SK-N-DZ (cell line): ENCODE data around the gene CNTNAP2.
"Not testable (repeated sequence)": the region's sequence is repeated elsewhere in the genome, so short reads cannot be mapped to it uniquely, and the experiment has no call there.

Source experiments
- DNase-seq: peaks from one replicate; pipeline ENCODE4 v3.0.0-alpha.2; 2015; ENCODE audit warnings: low spot score

Gene CNTNAP2

GRCh38 chr7:147547252-147547897, 1430.8 kb downstream of the CNTNAP2 start:
- peak; percentile 41 for DNase-seq

GRCh38 chr7:147556317-147556716, 1439.7 kb downstream of the CNTNAP2 start:
- DNase-seq, result no peak

- DNase-seq, result no peak
Observed at GRCh38 chr7:147563669-147564068, 1447.1 kb downstream of the CNTNAP2 start.

GRCh38 chr7:147564786-147565476, 1448.3 kb downstream of the CNTNAP2 start:
- DNase-seq, result no peak

- DNase-seq, result no peak
Observed at GRCh38 chr7:147567043-147567442, 1450.4 kb downstream of the CNTNAP2 start.

- DNase-seq, result no peak
Observed at GRCh38 chr7:147569116-147569913, 1452.7 kb downstream of the CNTNAP2 start.

GRCh38 chr7:147570390-147570789, 1453.8 kb downstream of the CNTNAP2 start:
- no peak for DNase-seq

- no peak for DNase-seq
Observed at GRCh38 chr7:147571436-147572185, 1455.0 kb downstream of the CNTNAP2 start.

GRCh38 chr7:147578196-147578595, 1461.6 kb downstream of the CNTNAP2 start:
- no peak for DNase-seq

- no peak for DNase-seq
Observed at GRCh38 chr7:147579148-147579547, 1462.5 kb downstream of the CNTNAP2 start.

- peak; percentile 99 for DNase-seq
Observed at GRCh38 chr7:147584771-147585193, 1468.2 kb downstream of the CNTNAP2 start.

GRCh38 chr7:147586110-147586509, 1469.5 kb downstream of the CNTNAP2 start:
- DNase-seq, result no peak

- peak; percentile 26 for DNase-seq
Observed at GRCh38 chr7:147586526-147586925, 1469.9 kb downstream of the CNTNAP2 start.

- peak; percentile 97 for DNase-seq
Observed at GRCh38 chr7:147593271-147594057, 1476.9 kb downstream of the CNTNAP2 start.

- no peak for DNase-seq
Observed at GRCh38 chr7:147595042-147595441, 1478.4 kb downstream of the CNTNAP2 start.

- not testable (repeated sequence) for DNase-seq
Observed at GRCh38 chr7:147598687-147599086, 1482.1 kb downstream of the CNTNAP2 start.

- DNase-seq, result no peak
Observed at GRCh38 chr7:147605323-147605722, 1488.7 kb downstream of the CNTNAP2 start.

- no peak for DNase-seq
Observed at GRCh38 chr7:147607157-147607800, 1490.7 kb downstream of the CNTNAP2 start.

- no peak for DNase-seq
Observed at GRCh38 chr7:147611431-147611830, 1494.8 kb downstream of the CNTNAP2 start.

- DNase-seq, result no peak
Observed at GRCh38 chr7:147635288-147635687, 1518.7 kb downstream of the CNTNAP2 start.
